Measurements from ENCODE around the gene FBXO44.

The FBXO44 gene

DNA sequence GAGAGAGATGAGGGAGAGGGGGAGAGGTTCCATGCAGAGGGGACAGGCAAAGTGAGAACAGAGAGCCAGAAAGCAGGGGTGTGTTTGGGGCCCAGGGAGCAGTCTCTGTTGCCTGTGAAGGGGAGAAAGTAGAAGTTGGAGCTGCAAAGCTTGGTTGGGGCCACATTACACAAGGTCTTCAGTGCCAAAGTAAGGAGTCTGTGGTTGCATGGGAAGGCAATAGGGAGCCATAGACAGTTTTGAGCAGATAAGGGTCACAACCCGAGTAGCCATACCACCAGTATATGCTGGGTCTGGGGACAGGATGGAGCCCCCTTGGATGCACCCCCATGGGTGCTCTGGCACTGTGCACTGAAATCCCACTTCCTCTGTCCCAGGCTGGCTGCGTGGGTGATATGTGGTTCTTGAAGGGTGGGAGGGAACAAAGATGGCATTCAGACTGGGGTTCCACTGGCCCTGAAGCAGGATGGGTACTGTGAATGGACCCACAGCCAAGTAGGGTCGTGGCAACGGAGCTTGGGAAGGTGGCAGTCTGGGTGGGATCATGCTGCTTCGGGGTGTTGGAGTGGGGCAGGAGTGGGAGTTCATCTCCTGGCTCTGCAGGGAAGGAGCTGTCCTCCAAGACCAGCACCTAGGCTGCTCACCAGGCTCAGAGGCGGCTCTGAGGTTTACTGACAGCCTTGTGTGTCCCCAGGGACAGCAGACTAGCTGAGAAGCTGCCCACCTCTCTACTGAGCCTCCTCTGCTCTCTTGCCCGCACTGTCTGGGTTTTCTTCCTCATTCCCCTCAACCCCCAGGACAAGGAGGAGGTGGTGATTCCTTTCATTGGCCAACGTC is 48.9 kb downstream of the FBXO44 start:
- TF ChIP-seq SNAI2 (CRISPR knock-in tag; IDR thresholded peaks at IDR 0.05) (no peak), TOX (CRISPR knock-in tag; IDR thresholded peaks at IDR 0.05; ENCODE audit: borderline replicate concordance) (no peak), ZNF70 (CRISPR knock-in tag; IDR thresholded peaks at IDR 0.05) (peak; percentile 91), PPARA (CRISPR knock-in tag; IDR thresholded peaks at IDR 0.05; ENCODE audit: borderline replicate concordance) (no peak), OSR1 (CRISPR knock-in tag; IDR thresholded peaks at IDR 0.05) (no peak), ZFP3 (CRISPR knock-in tag; IDR thresholded peaks at IDR 0.05) (no peak), RARB (CRISPR knock-in tag; IDR thresholded peaks at IDR 0.05) (no peak), ZNF8 (CRISPR knock-in tag; IDR thresholded peaks at IDR 0.05) (no peak)
- TF ChIP-seq, protein P1, sequence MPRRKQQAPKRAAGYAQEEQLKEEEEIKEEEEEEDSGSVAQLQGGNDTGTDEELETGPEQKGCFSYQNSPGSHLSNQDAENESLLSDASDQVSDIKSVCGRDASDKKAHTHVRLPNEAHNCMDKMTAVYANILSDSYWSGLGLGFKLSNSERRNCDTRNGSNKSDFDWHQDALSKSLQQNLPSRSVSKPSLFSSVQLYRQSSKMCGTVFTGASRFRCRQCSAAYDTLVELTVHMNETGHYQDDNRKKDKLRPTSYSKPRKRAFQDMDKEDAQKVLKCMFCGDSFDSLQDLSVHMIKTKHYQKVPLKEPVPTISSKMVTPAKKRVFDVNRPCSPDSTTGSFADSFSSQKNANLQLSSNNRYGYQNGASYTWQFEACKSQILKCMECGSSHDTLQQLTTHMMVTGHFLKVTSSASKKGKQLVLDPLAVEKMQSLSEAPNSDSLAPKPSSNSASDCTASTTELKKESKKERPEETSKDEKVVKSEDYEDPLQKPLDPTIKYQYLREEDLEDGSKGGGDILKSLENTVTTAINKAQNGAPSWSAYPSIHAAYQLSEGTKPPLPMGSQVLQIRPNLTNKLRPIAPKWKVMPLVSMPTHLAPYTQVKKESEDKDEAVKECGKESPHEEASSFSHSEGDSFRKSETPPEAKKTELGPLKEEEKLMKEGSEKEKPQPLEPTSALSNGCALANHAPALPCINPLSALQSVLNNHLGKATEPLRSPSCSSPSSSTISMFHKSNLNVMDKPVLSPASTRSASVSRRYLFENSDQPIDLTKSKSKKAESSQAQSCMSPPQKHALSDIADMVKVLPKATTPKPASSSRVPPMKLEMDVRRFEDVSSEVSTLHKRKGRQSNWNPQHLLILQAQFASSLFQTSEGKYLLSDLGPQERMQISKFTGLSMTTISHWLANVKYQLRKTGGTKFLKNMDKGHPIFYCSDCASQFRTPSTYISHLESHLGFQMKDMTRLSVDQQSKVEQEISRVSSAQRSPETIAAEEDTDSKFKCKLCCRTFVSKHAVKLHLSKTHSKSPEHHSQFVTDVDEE (CRISPR knock-in tag; IDR thresholded peaks at IDR 0.05): no peak
- ATAC-seq: no peak

DNA sequence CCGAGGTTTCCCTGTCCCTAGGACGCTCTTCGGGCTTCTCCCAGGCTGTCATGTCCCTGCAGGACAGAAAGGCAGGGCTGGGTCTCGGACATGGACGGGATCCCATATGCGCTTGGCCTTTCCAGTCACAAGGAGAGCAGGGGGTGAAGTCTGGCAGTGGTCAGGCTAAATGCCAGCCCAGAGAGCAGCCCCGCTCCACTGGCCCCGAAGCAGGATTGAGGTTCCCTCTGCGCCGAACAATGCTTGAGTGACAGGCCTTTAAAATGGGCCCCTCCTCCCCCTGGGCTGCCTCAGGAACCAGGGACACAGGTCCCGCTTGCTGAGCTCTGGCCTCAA is 49.5 kb downstream of the FBXO44 start:
- TF ChIP-seq ZNF565 (CRISPR knock-in tag; conservative IDR thresholded peaks at IDR 0.05; ENCODE audit: low read depth) (no peak), ESRRG (CRISPR knock-in tag; IDR thresholded peaks at IDR 0.05) (no peak), GLIS3 (CRISPR knock-in tag; IDR thresholded peaks at IDR 0.05) (no peak), ZFP3 (CRISPR knock-in tag; IDR thresholded peaks at IDR 0.05) (no peak), TCF4 (CRISPR knock-in tag; IDR thresholded peaks at IDR 0.05; ENCODE audit: borderline replicate concordance) (no peak), ZNF8 (CRISPR knock-in tag; IDR thresholded peaks at IDR 0.05) (no peak), ARNTL (CRISPR knock-in tag; IDR thresholded peaks at IDR 0.05; ENCODE audit: borderline replicate concordance, low read depth) (no peak), RARB (CRISPR knock-in tag; IDR thresholded peaks at IDR 0.05) (no peak), TOX (CRISPR knock-in tag; IDR thresholded peaks at IDR 0.05; ENCODE audit: borderline replicate concordance) (no peak), ZFP30 (CRISPR knock-in tag; IDR thresholded peaks at IDR 0.05) (no peak), PPARA (CRISPR knock-in tag; IDR thresholded peaks at IDR 0.05; ENCODE audit: borderline replicate concordance) (no peak), OSR1 (CRISPR knock-in tag; IDR thresholded peaks at IDR 0.05) (no peak)
- TF ChIP-seq, protein P2, sequence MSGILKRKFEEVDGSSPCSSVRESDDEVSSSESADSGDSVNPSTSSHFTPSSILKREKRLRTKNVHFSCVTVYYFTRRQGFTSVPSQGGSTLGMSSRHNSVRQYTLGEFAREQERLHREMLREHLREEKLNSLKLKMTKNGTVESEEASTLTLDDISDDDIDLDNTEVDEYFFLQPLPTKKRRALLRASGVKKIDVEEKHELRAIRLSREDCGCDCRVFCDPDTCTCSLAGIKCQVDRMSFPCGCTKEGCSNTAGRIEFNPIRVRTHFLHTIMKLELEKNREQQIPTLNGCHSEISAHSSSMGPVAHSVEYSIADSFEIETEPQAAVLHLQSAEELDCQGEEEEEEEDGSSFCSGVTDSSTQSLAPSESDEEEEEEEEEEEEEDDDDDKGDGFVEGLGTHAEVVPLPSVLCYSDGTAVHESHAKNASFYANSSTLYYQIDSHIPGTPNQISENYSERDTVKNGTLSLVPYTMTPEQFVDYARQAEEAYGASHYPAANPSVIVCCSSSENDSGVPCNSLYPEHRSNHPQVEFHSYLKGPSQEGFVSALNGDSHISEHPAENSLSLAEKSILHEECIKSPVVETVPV (CRISPR knock-in tag; IDR thresholded peaks at IDR 0.05): no peak
- TF ChIP-seq, protein P3, sequence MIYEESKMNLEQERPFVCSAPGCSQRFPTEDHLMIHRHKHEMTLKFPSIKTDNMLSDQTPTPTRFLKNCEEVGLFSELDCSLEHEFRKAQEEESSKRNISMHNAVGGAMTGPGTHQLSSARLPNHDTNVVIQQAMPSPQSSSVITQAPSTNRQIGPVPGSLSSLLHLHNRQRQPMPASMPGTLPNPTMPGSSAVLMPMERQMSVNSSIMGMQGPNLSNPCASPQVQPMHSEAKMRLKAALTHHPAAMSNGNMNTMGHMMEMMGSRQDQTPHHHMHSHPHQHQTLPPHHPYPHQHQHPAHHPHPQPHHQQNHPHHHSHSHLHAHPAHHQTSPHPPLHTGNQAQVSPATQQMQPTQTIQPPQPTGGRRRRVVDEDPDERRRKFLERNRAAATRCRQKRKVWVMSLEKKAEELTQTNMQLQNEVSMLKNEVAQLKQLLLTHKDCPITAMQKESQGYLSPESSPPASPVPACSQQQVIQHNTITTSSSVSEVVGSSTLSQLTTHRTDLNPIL (CRISPR knock-in tag; IDR thresholded peaks at IDR 0.05; ENCODE audit: low read depth): no peak
- TF ChIP-seq, protein P1 (CRISPR knock-in tag; IDR thresholded peaks at IDR 0.05): no peak
- TF ChIP-seq, protein P4, sequence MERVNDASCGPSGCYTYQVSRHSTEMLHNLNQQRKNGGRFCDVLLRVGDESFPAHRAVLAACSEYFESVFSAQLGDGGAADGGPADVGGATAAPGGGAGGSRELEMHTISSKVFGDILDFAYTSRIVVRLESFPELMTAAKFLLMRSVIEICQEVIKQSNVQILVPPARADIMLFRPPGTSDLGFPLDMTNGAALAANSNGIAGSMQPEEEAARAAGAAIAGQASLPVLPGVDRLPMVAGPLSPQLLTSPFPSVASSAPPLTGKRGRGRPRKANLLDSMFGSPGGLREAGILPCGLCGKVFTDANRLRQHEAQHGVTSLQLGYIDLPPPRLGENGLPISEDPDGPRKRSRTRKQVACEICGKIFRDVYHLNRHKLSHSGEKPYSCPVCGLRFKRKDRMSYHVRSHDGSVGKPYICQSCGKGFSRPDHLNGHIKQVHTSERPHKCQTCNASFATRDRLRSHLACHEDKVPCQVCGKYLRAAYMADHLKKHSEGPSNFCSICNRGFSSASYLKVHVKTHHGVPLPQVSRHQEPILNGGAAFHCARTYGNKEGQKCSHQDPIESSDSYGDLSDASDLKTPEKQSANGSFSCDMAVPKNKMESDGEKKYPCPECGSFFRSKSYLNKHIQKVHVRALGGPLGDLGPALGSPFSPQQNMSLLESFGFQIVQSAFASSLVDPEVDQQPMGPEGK (CRISPR knock-in tag; IDR thresholded peaks at IDR 0.05; ENCODE audit: borderline replicate concordance): no peak

More for the DNA sequence above, 49.5 kb downstream of the FBXO44 start:
- no peak for ATAC-seq
